GM12878 (cell line): Measurements from ENCODE around the gene SHANK1. TPM values are rescaled to one million over a fixed set of nuclear protein-coding genes. Genes with fewer than 3 reads are reported as not detected.

Source experiments
- ATAC-seq: fragments of 200-7000 bp; cut with Tn5 transposase; 3 replicates; pipeline ENCODE4 v1.9.1; 2020; ENCODE audit warnings: mild to moderate bottlenecking, moderate library complexity
- BruUV-seq: library from RNA; stranded (reverse); fragments of 400-500 nt; replicated peaks from 2 replicates; lab custom pipeline; 2021; lab: Mats Ljungman, UMichigan
- CTCF ChIA-PET: fragments of 300-600 bp; sonication (Branson Sonifier 250); formaldehyde crosslinking; extraction: SDS; loops from one replicate; lab custom pipeline; 2021; ENCODE audit warnings: inconsistent platforms; lab: Yijun Ruan, JAX
- POLR2A ChIA-PET: fragments of 350-600 bp; formaldehyde crosslinking; extraction: SDS; loops from one replicate; lab custom pipeline; 2021; ENCODE audit warnings: inconsistent platforms; lab: Charles Lee
- RAD21 ChIA-PET: fragments of 300-600 bp; sonication (Branson Sonifier 250); formaldehyde crosslinking; loops from one replicate; lab custom pipeline; 2023; ENCODE audit warnings: antibody characterized with exemption; ENCODE audit not compliant: unreplicated experiment; lab: Charles Lee
- SMC1A ChIA-PET: fragments of 300-600 bp; sonication (Branson Sonifier 250); formaldehyde crosslinking; loops from one replicate; lab custom pipeline; 2023; ENCODE audit not compliant: unreplicated experiment, uncharacterized antibody; lab: Charles Lee
- DNase-seq: peaks from one replicate; pipeline ENCODE4 v3.0.0-alpha.2; 2011; ENCODE audit warnings: low read depth, low spot score
- FAIRE-seq: peaks from 3 replicates; lab custom pipeline; 2011; peaks lifted over from hg19 to GRCh38; lab: Jason Lieb, UNC
- H2AFZ ChIP-seq: 2 replicates; pipeline ENCODE4 v1.6.0; 2011; ENCODE audit warnings: low read depth, low read length, control low read depth; ENCODE audit not compliant: control insufficient read depth
- H3K27ac ChIP-seq: 2 replicates; pipeline ENCODE4 v1.5.1; 2011; ENCODE audit warnings: control low read depth; ENCODE audit not compliant: control insufficient read depth, insufficient read depth
- H3K27me3 ChIP-seq, 2 experiments: replicated peaks in 1 of 2; 2 replicates each; pipeline versions ENCODE4 v1.6.0 to v1.6.1; 2011; ENCODE audit warnings: low read length in 1 of 2; ENCODE audit not compliant: control insufficient read depth in 2 of 2, insufficient read depth in 2 of 2
- H3K36me3 ChIP-seq, 2 experiments: 2 replicates each; pipeline ENCODE4 v1.5.1; 2011; ENCODE audit warnings: low read length in 1 of 2; ENCODE audit not compliant: control insufficient read depth in 2 of 2, insufficient read depth in 2 of 2
- H3K4me1 ChIP-seq: 2 replicates; pipeline ENCODE4 v1.6.1; 2011; ENCODE audit warnings: mild to moderate bottlenecking, low read length, moderate library complexity, mixed read lengths; ENCODE audit not compliant: control insufficient read depth, insufficient read depth
- H3K4me2 ChIP-seq: 2 replicates; pipeline ENCODE4 v1.6.0; 2011; ENCODE audit warnings: control low read depth; ENCODE audit not compliant: control insufficient read depth, insufficient read depth
- H3K4me3 ChIP-seq: fragments of 200-600 bp; sonication (generic); 2 replicates; pipeline ENCODE4 v1.5.1; 2016
- H3K79me2 ChIP-seq: 2 replicates; pipeline ENCODE4 v1.6.0; 2011; ENCODE audit warnings: low read length; ENCODE audit not compliant: control insufficient read depth, insufficient read depth
- H3K9ac ChIP-seq: 2 replicates; pipeline ENCODE4 v1.8.0; 2011; ENCODE audit warnings: low read length, control low read depth, mixed read lengths; ENCODE audit not compliant: control insufficient read depth, insufficient read depth
- H3K9me3 ChIP-seq: replicated peaks from 3 replicates; pipeline ENCODE4 v1.5.1; 2011; ENCODE audit warnings: mild to moderate bottlenecking, low read length; ENCODE audit not compliant: control insufficient read depth, insufficient read depth
- H4K20me1 ChIP-seq: 2 replicates; pipeline ENCODE4 v1.6.0; 2011; ENCODE audit not compliant: control insufficient read depth, insufficient read depth
- CEBPZ ChIP-seq: fragments of 150-350 bp; IDR thresholded peaks from 2 replicates; pipeline ENCODE4 v1.6.1; 2016; ENCODE audit warnings: low read depth, low read length
- GABPA ChIP-seq: IDR thresholded peaks from 2 replicates; pipeline ENCODE4 v1.6.1; 2014; ENCODE audit warnings: antibody characterized with exemption, low read depth, mild to moderate bottlenecking, inconsistent platforms
- USF1 ChIP-seq: IDR thresholded peaks from 2 replicates; pipeline ENCODE4 v1.6.1; 2011; ENCODE audit warnings: borderline replicate concordance, low read depth, mild to moderate bottlenecking, moderate library complexity, mixed read lengths, low read length; ENCODE audit not compliant: insufficient read depth; ENCODE audit errors: extremely low read length
- ZNF24 ChIP-seq: fragments of 450-650 bp; IDR thresholded peaks from 2 replicates; pipeline ENCODE4 v1.6.1; 2017; ENCODE audit warnings: antibody characterized with exemption, mild to moderate bottlenecking
- WGBS: methylation state at CpG from one replicate; pipeline ENCODE4 v1.1.6; 2016; ENCODE audit warnings: low lambda C conversion rate; ENCODE audit not compliant: insufficient replicate concordance, insufficient coverage; ENCODE audit errors: missing lambda C conversion rate; 5-methylcytosine and 5-hydroxymethylcytosine counted together
- in situ Hi-C: fragments of 300-500 bp; cut with MboI; formaldehyde crosslinking; loops from 9 replicates; pipeline ENCODE4 v1.14.3; 2018; ENCODE audit warnings: mixed read lengths
- intact Hi-C: fragments of 100-400 bp; cut with micrococcal nuclease; formaldehyde crosslinking; loops from one replicate; pipeline ENCODE4 v1.14.2; 2022; ENCODE audit not compliant: unreplicated experiment
- polyA plus RNA-seq, 11 experiments: library from polyadenylated mRNA; depleted of rRNA in 4 of 11; unstranded in 6 of 11; stranded (reverse) in 5 of 11; fragments of >200 nt; fragmentation: Nextera tagmentation in 4 of 11; fragmentation: Illumina TruSeq in 1 of 11; extraction: Ambion mirVana in 4 of 11; extraction: Trizol in 1 of 11; gene quantifications; 1 replicate in 1 of 11; 2 replicates in 10 of 11; pipeline versions ENCODE4 v1.2.1 to v1.2.3, GENCODE V29; 2011 to 2016; ENCODE audit warnings: inconsistent platforms in 2 of 11, missing spikeins in 2 of 11, low read depth in 1 of 11
- total RNA-seq, 4 experiments: library from RNA; depleted of rRNA in 3 of 4; stranded (reverse); fragments of >200 nt in 3 of 4; fragmentation: Illumina TruSeq in 1 of 4; extraction: Trizol in 1 of 4; gene quantifications; 2 replicates each; pipeline versions ENCODE4 v1.2.1 to v1.2.3, GENCODE V29; 2013 to 2021

The SHANK1 gene
- total and polyA plus RNA-seq, 10 of the 15 experiments (the other 5 are each of a cell fraction or from before 2014, with no cell fraction given) = not detected

- TF ChIP-seq CEBPZ = no peak
- TF ChIP-seq USF1 = no peak
These were observed 9.5 kb downstream of the SHANK1 start (continued) for GRCh38 chr19:50710094-50710493.

- peak; percentile 15; the same call in 1 of the 2 replicates for TF ChIP-seq ZNF24
- TF ChIP-seq GABPA = no peak
- TF ChIP-seq, all 136 proteins: peak for 1
- intact Hi-C loops (loop anchor here (5.0 kb wide), 1 partner anchor 351 kb away; no protein-coding TSS in a partner anchor), in situ Hi-C loops (no loop called here)
- H4K20me1 ChIP-seq = no peaks in the 10 kb centered on the region
- ChIA-PET SMC1A (interaction anchor here (2.2 kb wide), 1 partner anchor 213 kb away, joined by 5 read pairs; no protein-coding TSS in a partner anchor), CTCF (interaction anchor here (0.7 kb wide), 1 partner anchor 214 kb away, joined by 3 read pairs; no protein-coding TSS in a partner anchor), POLR2A (no interaction called here), RAD21 (interaction anchor here (0.6 kb wide), 1 partner anchor 210 kb away, joined by 3 read pairs; no protein-coding TSS in a partner anchor)
- H2AFZ ChIP-seq = no peak overlapping the region
- no peaks in the 10 kb centered on the region for H3K27me3 ChIP-seq
- no peaks in the 10 kb centered on the region for H3K36me3 ChIP-seq
- WGBS = 16% methylated on average over 12 of the region's 12 CpGs
- H3K4me2 ChIP-seq = no peak overlapping the region
- no TSS peak for BruUV-seq
- FAIRE-seq (no peak), ATAC-seq (peak; percentile 29; the same call in 1 of the 3 replicates), DNase-seq (no peak)
- H3K27ac ChIP-seq = no peak overlapping the region
- no peak overlapping the region for H3K4me3 ChIP-seq
- H3K79me2 ChIP-seq = no peaks in the 10 kb centered on the region
- no peak overlapping the region for H3K9ac ChIP-seq
- no peaks in the 10 kb centered on the region for H3K4me1 ChIP-seq
- H3K9me3 ChIP-seq = no peaks in the 10 kb centered on the region
These were observed 11.3 kb downstream of the SHANK1 start for GRCh38 chr19:50708179-50708879.
